Testis (tissue), 3 donors: ENCODE measurements around the gene PRPF40A. TPM values are rescaled to one million over a fixed set of nuclear protein-coding genes. Genes with fewer than 3 reads are reported as not detected.

ENCODE experiments used
- DNase-seq: peaks from one replicate; pipeline ENCODE4 v3.0.0-alpha.2; 2019
- H3K27ac ChIP-seq, 2 donors: fragments of 200-600 bp; sonication (generic); one replicate each; pipeline ENCODE4 v1.5.1; 2019
- H3K27me3 ChIP-seq: fragments of 200-600 bp; sonication (generic); one replicate; pipeline ENCODE4 v1.5.1; 2019
- H3K36me3 ChIP-seq: fragments of 200-600 bp; sonication (generic); one replicate; pipeline ENCODE4 v1.5.1; 2017; ENCODE audit warnings: low read depth; ENCODE audit errors: missing control alignments
- H3K4me1 ChIP-seq: fragments of 200-600 bp; sonication (generic); one replicate; pipeline ENCODE4 v1.5.1; 2019
- H3K4me3 ChIP-seq, 2 donors: fragments of 200-600 bp; sonication (generic); one replicate each; pipeline ENCODE4 v1.5.1; 2017 to 2019
- H3K9me3 ChIP-seq: fragments of 200-600 bp; sonication (generic); one replicate; pipeline ENCODE4 v1.5.1; 2017
- POLR2A ChIP-seq: fragments of 450-650 bp; IDR thresholded peaks from one replicate; pipeline ENCODE4 v1.6.1; 2017; ENCODE audit warnings: antibody characterized with exemption, mild to moderate bottlenecking, moderate library complexity
- WGBS, 2 donors: methylation state at CpG; one replicate each; pipeline ENCODE4 v1.1.5; 2018; 5-methylcytosine and 5-hydroxymethylcytosine counted together
- intact Hi-C: fragments of 100-400 bp; cut with DNase I; formaldehyde crosslinking; loops from one replicate; pipeline ENCODE4 v1.15.1; 2023; ENCODE audit warnings: low total_unique reads
- polyA plus RNA-seq: library from polyadenylated mRNA; stranded (reverse); fragments of 350-450 nt; fragmentation: Illumina TruSeq; extraction: RNeasy Lipid Tissue Mini Kit (QIAGEN cat#74804); gene quantifications from one replicate; pipeline ENCODE4 v1.2.3, GENCODE V29; 2014; ENCODE audit warnings: low read depth, low replicate concordance; ENCODE audit not compliant: insufficient read depth
- total RNA-seq, 2 donors: library from RNA; depleted of rRNA; stranded (reverse); fragments of >200 nt; gene quantifications; one replicate each; pipeline ENCODE4 v1.2.3, GENCODE V29; 2016
- TF ChIP-seq, protein P1 (sequence below), 3 experiments: fragments of 450-650 bp in 2 of 3; fragments of 200-600 bp in 1 of 3; sonication (generic) in 1 of 3; IDR thresholded peaks; one replicate each; pipeline ENCODE4 v1.5.1; 2016 to 2019; ENCODE audit warnings: antibody characterized with exemption in 3 of 3, mild to moderate bottlenecking in 2 of 3, moderate library complexity in 1 of 3

Gene PRPF40A
- total and polyA plus RNA-seq, 3 donors from 2014 or later = 33.1 to 116 (median 107) TPM

DNA sequence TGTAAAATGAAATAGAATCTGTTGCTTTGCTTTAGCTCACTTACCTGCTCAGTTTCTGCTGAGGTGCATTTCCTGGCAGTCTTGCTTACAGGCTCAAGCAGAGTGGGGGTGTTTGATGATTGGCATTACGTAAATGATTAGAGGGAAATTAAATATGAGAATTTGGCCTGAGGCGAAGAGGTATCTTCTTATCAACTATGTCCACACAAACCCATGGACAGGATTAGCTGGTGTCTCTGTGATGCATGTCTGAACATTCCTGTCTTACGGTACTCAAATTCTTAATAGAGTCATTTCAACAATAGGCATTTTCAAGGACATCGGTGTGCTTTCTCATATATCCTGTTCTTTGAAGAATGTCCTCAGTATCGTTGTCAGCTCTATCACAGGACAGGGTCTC lies 102.1 kb downstream of the PRPF40A start:
- Histone ChIP-seq H3K4me3 (no peak overlapping the region), H3K9me3 (no peaks in the 10 kb centered on the region), H3K36me3 (no peaks in the 10 kb centered on the region), H3K27ac (no peak overlapping the region), H3K4me1 (no peaks in the 10 kb centered on the region), H3K27me3 (no peaks in the 10 kb centered on the region)
- 85 to 86% methylated on average over 5 of the region's 5 CpGs for WGBS, 2 donors
- no peak for DNase-seq
- TF ChIP-seq, protein P1, sequence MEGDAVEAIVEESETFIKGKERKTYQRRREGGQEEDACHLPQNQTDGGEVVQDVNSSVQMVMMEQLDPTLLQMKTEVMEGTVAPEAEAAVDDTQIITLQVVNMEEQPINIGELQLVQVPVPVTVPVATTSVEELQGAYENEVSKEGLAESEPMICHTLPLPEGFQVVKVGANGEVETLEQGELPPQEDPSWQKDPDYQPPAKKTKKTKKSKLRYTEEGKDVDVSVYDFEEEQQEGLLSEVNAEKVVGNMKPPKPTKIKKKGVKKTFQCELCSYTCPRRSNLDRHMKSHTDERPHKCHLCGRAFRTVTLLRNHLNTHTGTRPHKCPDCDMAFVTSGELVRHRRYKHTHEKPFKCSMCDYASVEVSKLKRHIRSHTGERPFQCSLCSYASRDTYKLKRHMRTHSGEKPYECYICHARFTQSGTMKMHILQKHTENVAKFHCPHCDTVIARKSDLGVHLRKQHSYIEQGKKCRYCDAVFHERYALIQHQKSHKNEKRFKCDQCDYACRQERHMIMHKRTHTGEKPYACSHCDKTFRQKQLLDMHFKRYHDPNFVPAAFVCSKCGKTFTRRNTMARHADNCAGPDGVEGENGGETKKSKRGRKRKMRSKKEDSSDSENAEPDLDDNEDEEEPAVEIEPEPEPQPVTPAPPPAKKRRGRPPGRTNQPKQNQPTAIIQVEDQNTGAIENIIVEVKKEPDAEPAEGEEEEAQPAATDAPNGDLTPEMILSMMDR (IDR thresholded peaks at IDR 0.05) = no peak
- TF ChIP-seq POLR2A = no peak
- intact Hi-C loops = no loop called here

DNA sequence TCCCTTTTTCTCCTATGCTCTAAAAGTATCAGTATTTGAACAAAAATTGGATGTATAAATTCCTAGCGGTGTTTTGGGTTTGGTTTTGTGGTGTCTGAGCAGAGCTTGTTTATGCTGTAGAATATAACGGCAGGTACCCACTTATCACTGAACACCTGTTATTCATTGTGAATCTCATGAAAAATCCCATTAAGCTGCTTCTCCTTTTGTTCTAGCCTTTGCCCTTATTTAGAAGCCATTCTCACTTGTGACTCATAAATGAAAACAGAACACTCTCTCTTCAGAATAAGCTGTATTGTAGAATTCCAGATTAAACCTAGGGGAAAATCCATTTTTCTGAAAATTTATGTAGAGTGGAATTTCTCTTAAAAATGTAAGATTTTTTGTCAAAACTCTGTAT lies 104.0 kb downstream of the PRPF40A start:
- TF ChIP-seq POLR2A = no peak
- Histone ChIP-seq H3K36me3 (no peaks in the 10 kb centered on the region), H3K4me3 (no peak overlapping the region), H3K27me3 (no peaks in the 10 kb centered on the region), H3K27ac (no peak overlapping the region), H3K9me3 (no peaks in the 10 kb centered on the region), H3K4me1 (no peaks in the 10 kb centered on the region)
- intact Hi-C loops = no loop called here
- DNase-seq = no peak
- 63% methylated on average over 2 of the region's 2 CpGs for WGBS, 2 donors

DNA sequence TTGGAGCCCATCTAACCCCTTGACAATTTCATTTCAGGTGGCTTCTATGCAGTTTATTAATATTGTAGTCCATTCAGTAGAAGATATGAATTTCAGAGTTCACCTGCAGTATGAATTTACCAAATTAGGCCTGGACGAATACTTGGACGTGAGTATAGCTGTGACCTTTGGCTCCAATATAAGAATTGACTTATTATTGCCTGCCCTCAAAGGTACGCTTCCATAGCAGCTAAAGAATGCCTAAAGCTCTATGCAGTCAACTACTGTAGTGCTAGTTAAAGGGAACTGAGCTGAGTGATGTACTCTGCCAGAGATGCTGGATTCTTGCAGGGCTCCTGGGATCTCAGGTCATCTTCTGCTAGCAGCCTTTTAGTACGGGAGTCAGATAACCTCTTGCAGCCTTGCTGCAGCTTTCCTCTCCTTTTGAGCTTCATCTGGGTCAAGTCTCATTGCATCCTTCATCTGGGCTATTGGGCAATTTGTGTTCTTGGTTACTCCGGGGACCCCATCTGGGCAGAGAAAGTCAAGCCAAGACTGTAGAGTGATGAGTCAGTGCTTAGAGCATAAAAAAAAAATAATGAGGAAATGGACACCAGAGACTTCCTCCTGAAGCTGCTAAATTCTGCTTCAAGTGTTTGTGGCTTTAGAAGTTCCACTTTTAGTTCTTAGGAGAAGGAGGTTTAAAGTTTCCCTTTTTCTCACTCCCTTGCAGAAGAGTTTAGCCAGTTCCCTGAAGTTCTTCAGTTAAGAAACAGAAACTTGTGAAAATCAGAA lies 105.6 kb downstream of the PRPF40A start:
- peak; percentile 40 for DNase-seq
- Histone ChIP-seq H3K27ac (peak overlapping the region in 1 of 2 donors; percentile 50), H3K36me3 (no peaks in the 10 kb centered on the region), H3K27me3 (no peaks in the 10 kb centered on the region), H3K4me1 (no peaks in the 10 kb centered on the region), H3K4me3 (no peak overlapping the region), H3K9me3 (no peaks in the 10 kb centered on the region)
- WGBS, 2 donors = 70 to 71% methylated on average over 5 of the region's 5 CpGs
- no peak for TF ChIP-seq POLR2A
- TF ChIP-seq, protein P1 (IDR thresholded peaks at IDR 0.05) = no peak
- intact Hi-C loops = no loop called here

DNA sequence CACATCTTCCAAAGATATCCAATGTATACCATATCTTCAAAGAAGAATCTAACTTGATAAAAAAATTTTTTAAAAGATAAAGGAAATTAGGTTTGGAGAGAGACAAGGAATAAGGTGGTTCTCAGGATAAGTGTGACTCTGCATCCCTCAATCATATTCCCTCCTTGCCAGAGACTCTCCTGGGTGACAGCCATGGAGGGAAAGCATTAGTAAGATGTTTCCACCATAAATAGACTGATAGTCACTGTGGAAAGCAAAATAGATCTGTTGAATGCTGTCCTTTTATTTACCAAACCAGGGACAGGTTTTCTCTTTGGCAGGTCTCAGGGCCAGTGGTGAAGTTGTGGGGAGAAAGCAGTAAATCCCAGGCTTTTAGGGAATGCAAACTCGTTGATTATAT lies 107.6 kb downstream of the PRPF40A start:
- H3K36me3 ChIP-seq = no peaks in the 10 kb centered on the region
- 32 to 65% methylated on average over 1 of the region's 1 CpG for WGBS, 2 donors
- H3K4me1 ChIP-seq = no peaks in the 10 kb centered on the region
- intact Hi-C loops = no loop called here
- H3K27ac ChIP-seq = no peak overlapping the region
- no peak overlapping the region for H3K4me3 ChIP-seq
- H3K9me3 ChIP-seq = no peaks in the 10 kb centered on the region
- TF ChIP-seq POLR2A = no peak
- TF ChIP-seq, protein P1 (IDR thresholded peaks at IDR 0.05) = no peak
- DNase-seq = no peak
- H3K27me3 ChIP-seq = no peaks in the 10 kb centered on the region

DNA sequence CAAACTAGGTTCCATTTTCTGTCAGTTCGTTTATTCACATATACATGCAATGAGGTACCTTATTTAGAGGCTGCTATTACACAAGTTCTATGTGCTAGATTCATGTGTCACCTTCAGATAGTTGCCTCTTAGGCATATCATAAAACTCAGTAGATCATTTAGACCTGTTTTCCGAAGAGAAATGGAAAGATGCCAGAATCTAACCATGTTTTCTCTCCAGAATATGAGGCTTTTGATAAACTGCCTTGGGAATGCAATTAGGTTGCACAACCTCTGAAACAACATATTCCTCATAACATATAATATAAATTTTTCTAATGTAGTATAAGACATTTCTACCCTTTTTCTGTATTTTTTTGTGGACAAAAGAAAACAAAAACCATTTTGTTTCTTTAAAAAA lies 108.1 kb downstream of the PRPF40A start:
- Histone ChIP-seq H3K36me3 (no peaks in the 10 kb centered on the region), H3K27me3 (no peaks in the 10 kb centered on the region), H3K9me3 (no peaks in the 10 kb centered on the region), H3K4me1 (no peaks in the 10 kb centered on the region), H3K4me3 (no peak overlapping the region), H3K27ac (no peak overlapping the region)
- DNase-seq = no peak
- TF ChIP-seq, protein P1 (IDR thresholded peaks at IDR 0.05) = no peak
- no peak for TF ChIP-seq POLR2A
- intact Hi-C loops = no loop called here
- 75 to 80% methylated on average over 2 of the region's 2 CpGs for WGBS, 2 donors
